A673 (cell line): ENCODE data around the gene MMP10. TPM values are rescaled to one million over a fixed set of nuclear protein-coding genes. Genes with fewer than 3 reads are reported as not detected.

Source experiments
- BruUV-seq: library from RNA; stranded (reverse); fragments of 400-500 nt; replicated peaks from 2 replicates; lab custom pipeline; 2021; lab: Mats Ljungman, UMichigan
- CTCF ChIA-PET: fragments of 300-600 bp; sonication (Branson Sonifier 250); formaldehyde crosslinking; loops from one replicate; lab custom pipeline; 2022; ENCODE audit warnings: antibody characterized with exemption; lab: Charles Lee
- POLR2A ChIA-PET: fragments of 300-600 bp; sonication (Branson Sonifier 250); formaldehyde crosslinking; loops from one replicate; lab custom pipeline; 2022; ENCODE audit warnings: antibody characterized with exemption; ENCODE audit not compliant: low non-redundant PET; lab: Charles Lee
- DNase-seq: peaks from one replicate; pipeline ENCODE4 v3.0.0-alpha.2; 2015; ENCODE audit warnings: low spot score
- H3K27ac ChIP-seq: fragments of 200-600 bp; sonication (generic); 2 replicates; pipeline ENCODE4 v1.5.1; 2016; ENCODE audit warnings: mixed run types, low read depth, mild to moderate bottlenecking, mixed read lengths, antibody characterized with exemption, low read length; ENCODE audit not compliant: poor library complexity, severe bottlenecking
- H3K27me3 ChIP-seq: fragments of 200-600 bp; sonication (generic); replicated peaks from 2 replicates; pipeline ENCODE4 v1.6.1; 2017; ENCODE audit warnings: mixed run types, low read depth, mild to moderate bottlenecking, mixed read lengths, antibody characterized with exemption, low read length; ENCODE audit not compliant: insufficient read depth, poor library complexity
- H3K36me3 ChIP-seq: fragments of 200-600 bp; sonication (generic); 2 replicates; pipeline ENCODE4 v1.6.1; 2016; ENCODE audit warnings: mixed run types, mild to moderate bottlenecking, mixed read lengths, antibody characterized with exemption, low read length; ENCODE audit not compliant: insufficient read depth, poor library complexity, severe bottlenecking
- H3K4me1 ChIP-seq: fragments of 200-600 bp; sonication (generic); 2 replicates; pipeline ENCODE4 v1.6.1; 2017; ENCODE audit warnings: mixed run types, mild to moderate bottlenecking, mixed read lengths, antibody characterized with exemption, low read length; ENCODE audit not compliant: insufficient read depth, poor library complexity, severe bottlenecking
- H3K4me3 ChIP-seq: fragments of 200-600 bp; sonication (generic); 2 replicates; pipeline ENCODE4 v1.5.1; 2016; ENCODE audit warnings: low read depth, mixed run types, mild to moderate bottlenecking, mixed read lengths, low read length; ENCODE audit not compliant: poor library complexity, severe bottlenecking
- H3K9me3 ChIP-seq: fragments of 200-600 bp; sonication (generic); 2 replicates; pipeline ENCODE4 v1.6.1; 2016; ENCODE audit warnings: mixed run types, low read depth, mild to moderate bottlenecking, mixed read lengths, antibody characterized with exemption, low read length; ENCODE audit not compliant: poor library complexity, severe bottlenecking
- EZH2 ChIP-seq: fragments of 200-600 bp; sonication (generic); IDR thresholded peaks from 2 replicates; pipeline ENCODE4 v1.6.1; 2017; ENCODE audit warnings: borderline replicate concordance, low read depth, mild to moderate bottlenecking, mixed read lengths, antibody characterized with exemption, low read length; ENCODE audit not compliant: poor library complexity, severe bottlenecking
- intact Hi-C: fragments of 100-400 bp; cut with micrococcal nuclease; formaldehyde crosslinking; loops from one replicate; pipeline ENCODE4 v1.10.0; 2022; ENCODE audit not compliant: unreplicated experiment
- total RNA-seq: library from RNA; stranded (reverse); gene quantifications from 2 replicates; pipeline ENCODE4 v1.2.3, GENCODE V29; 2021
- TF ChIP-seq, protein P1 (sequence below): fragments of 300-800, 200-600 bp; sonication (generic); conservative IDR thresholded peaks from 2 replicates; pipeline ENCODE4 v1.5.1; 2017; ENCODE audit warnings: low read depth, mild to moderate bottlenecking, antibody characterized with exemption, low read length, moderate library complexity, mixed read lengths

MMP10 gene
- total RNA-seq, 1 experiment from 2014 or later: 4.0 TPM

DNA sequence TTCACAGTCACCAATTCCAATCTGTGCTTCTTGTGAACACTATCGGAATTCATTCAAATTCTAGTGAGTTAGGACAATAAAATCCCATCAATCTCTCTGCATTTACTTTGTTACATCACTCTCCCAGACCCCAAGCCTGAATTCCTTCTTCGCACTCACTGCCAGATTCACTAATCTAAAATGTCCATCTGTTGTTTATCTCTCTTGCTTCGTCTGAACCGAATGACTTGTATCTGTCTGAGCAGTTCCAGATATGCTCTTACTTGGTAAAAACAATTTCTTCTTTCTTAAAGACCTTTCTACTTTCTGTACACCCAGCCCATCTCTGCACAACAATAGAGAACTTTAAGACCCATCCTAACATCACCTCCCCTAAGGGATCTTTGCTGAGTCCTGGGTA is 7.0 kb downstream of the MMP10 start:
- Histone ChIP-seq H3K27ac (no peak overlapping the region), H3K27me3 (no peaks in the 10 kb centered on the region), H3K4me1 (peaks cover 9% of the 10 kb centered on the region), H3K36me3 (no peaks in the 10 kb centered on the region), H3K4me3 (no peak overlapping the region), H3K9me3 (no peaks in the 10 kb centered on the region)
- intact Hi-C loops: no loop called here
- ChIA-PET CTCF (no interaction called here), POLR2A (no interaction called here)
- no peak for DNase-seq
- BruUV-seq: no TSS peak
- TF ChIP-seq, protein P1, sequence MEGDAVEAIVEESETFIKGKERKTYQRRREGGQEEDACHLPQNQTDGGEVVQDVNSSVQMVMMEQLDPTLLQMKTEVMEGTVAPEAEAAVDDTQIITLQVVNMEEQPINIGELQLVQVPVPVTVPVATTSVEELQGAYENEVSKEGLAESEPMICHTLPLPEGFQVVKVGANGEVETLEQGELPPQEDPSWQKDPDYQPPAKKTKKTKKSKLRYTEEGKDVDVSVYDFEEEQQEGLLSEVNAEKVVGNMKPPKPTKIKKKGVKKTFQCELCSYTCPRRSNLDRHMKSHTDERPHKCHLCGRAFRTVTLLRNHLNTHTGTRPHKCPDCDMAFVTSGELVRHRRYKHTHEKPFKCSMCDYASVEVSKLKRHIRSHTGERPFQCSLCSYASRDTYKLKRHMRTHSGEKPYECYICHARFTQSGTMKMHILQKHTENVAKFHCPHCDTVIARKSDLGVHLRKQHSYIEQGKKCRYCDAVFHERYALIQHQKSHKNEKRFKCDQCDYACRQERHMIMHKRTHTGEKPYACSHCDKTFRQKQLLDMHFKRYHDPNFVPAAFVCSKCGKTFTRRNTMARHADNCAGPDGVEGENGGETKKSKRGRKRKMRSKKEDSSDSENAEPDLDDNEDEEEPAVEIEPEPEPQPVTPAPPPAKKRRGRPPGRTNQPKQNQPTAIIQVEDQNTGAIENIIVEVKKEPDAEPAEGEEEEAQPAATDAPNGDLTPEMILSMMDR: no peak
- no peak for TF ChIP-seq EZH2

DNA sequence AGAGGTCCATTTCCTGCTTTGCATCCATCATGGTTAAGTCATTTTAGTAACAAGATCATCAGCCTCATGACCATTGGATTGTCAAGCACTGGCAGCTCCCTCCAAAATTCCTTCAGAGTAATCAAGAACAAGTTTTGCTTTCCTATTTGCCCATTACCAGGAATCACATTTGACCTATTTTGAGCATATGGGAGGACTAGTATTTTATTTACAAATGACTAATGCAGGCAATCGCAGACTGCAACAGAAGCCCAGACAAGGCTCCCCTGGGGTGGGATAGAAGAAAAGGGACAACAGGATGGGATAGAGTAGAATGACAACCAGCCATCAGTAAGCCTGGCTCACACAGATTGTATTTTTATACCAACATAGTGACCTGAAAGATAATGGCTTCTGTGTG is 9.1 kb downstream of the MMP10 start:
- Histone ChIP-seq H3K4me3 (no peak overlapping the region), H3K9me3 (no peaks in the 10 kb centered on the region), H3K27ac (no peak overlapping the region), H3K4me1 (peaks cover 9% of the 10 kb centered on the region), H3K27me3 (no peaks in the 10 kb centered on the region), H3K36me3 (no peaks in the 10 kb centered on the region)
- no TSS peak for BruUV-seq
- ChIA-PET POLR2A (no interaction called here), CTCF (no interaction called here)
- DNase-seq: no peak
- TF ChIP-seq, protein P1: no peak
- no peak for TF ChIP-seq EZH2
- intact Hi-C loops: no loop called here

DNA sequence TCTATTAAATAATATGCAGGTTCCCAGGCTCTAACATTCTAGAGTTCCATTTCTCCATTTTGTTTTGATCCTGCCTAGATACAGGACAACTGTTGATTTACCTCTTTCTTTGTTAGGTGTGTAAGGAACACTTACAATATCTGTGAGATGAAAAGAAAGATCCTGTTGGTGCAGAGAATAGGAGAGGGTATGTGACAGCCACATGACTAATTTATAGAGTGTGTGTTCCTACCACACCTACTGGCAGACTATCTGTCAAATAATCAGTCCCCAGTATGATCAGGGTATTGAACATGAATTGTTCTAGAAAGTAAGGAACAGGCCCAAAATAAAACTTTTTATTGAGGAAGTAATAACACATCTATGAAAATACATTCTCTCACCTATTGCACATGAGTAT is 10.2 kb downstream of the MMP10 start:
- Histone ChIP-seq H3K4me3 (no peak overlapping the region), H3K27me3 (no peaks in the 10 kb centered on the region), H3K36me3 (no peaks in the 10 kb centered on the region), H3K9me3 (no peaks in the 10 kb centered on the region), H3K4me1 (peaks cover 9% of the 10 kb centered on the region), H3K27ac (no peak overlapping the region)
- intact Hi-C loops: no loop called here
- no peak for TF ChIP-seq EZH2
- TF ChIP-seq, protein P1: no peak
- POLR2A ChIA-PET: no interaction called here
- no peak for DNase-seq
- no TSS peak for BruUV-seq
- CTCF ChIA-PET: no interaction called here
